Loucy (cell line): Measurements from ENCODE around the gene ZFTA.

Experiments used
- EZH2phosphoT487 ChIP-seq: fragments of 200-600 bp; IDR thresholded peaks from 2 replicates; pipeline ENCODE4 v1.6.1; 2018; ENCODE audit warnings: antibody characterized with exemption, mild to moderate bottlenecking, moderate library complexity, borderline replicate concordance
- TF ChIP-seq, protein P1 (sequence below): fragments of 200-600 bp; sonication (generic); conservative IDR thresholded peaks from 2 replicates; pipeline ENCODE4 v1.5.1; 2014; ENCODE audit warnings: mild to moderate bottlenecking, antibody characterized with exemption, low read length

DNA sequence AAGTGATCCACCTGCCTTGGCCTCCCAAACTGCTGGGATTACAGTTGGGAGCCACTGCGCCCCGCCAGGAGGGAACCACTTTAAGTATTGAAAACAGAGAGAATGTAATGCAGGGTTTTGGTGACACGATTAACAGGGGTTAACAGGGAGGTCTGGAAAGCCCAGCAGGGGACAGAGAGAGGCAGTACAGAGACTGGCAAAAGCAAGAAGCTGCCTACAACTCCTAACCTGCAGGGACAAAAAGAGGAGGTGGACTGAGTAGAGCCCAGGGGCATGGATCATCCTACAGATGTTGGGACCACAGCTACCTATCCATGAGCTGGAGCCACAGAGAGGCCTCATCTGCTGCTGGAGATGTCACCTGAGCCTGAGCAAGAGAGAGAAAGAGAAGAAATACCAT, 42.9 kb upstream of the ZFTA start:
- TF ChIP-seq, protein P1, sequence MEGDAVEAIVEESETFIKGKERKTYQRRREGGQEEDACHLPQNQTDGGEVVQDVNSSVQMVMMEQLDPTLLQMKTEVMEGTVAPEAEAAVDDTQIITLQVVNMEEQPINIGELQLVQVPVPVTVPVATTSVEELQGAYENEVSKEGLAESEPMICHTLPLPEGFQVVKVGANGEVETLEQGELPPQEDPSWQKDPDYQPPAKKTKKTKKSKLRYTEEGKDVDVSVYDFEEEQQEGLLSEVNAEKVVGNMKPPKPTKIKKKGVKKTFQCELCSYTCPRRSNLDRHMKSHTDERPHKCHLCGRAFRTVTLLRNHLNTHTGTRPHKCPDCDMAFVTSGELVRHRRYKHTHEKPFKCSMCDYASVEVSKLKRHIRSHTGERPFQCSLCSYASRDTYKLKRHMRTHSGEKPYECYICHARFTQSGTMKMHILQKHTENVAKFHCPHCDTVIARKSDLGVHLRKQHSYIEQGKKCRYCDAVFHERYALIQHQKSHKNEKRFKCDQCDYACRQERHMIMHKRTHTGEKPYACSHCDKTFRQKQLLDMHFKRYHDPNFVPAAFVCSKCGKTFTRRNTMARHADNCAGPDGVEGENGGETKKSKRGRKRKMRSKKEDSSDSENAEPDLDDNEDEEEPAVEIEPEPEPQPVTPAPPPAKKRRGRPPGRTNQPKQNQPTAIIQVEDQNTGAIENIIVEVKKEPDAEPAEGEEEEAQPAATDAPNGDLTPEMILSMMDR = no peak
- TF ChIP-seq EZH2phosphoT487 = no peak
